GM18951 (cell line): ENCODE data around the gene TPSG1.

Source experiments
- POLR2A ChIP-seq: IDR thresholded peaks from 4 replicates; pipeline ENCODE4 v1.6.1; 2011; ENCODE audit warnings: mild to moderate bottlenecking; ENCODE audit not compliant: insufficient read length, insufficient read depth; ENCODE audit errors: extremely low read depth
- in situ Hi-C: fragments of 300-500 bp; cut with MboI; formaldehyde crosslinking; loops from one replicate; pipeline ENCODE4 v1.12.0; 2022; ENCODE audit warnings: low sequenced_read_pairs, mixed read lengths, inconsistent platforms; ENCODE audit not compliant: unreplicated experiment

Gene TPSG1

DNA sequence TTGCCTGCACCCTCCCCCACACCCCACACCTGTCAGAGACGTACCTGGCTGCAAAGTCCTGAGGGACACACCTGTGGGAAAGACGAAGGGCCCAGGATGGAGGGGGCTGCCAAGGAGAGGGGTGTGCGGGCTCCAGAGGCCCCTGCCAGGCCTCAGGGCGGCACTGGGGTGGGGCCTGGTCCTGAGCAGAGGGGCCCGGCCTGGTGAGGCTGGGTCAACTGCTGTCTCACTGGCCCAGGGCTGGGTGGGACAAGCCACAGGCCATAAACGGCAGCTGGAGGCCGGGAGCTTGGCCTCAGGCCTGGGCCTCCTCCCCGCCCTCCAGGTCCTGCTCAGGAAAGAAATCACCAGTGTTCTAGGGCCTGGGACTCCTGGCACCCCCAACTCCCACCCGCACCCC is 510 bp downstream of the TPSG1 start:
- no peak for TF ChIP-seq POLR2A

DNA sequence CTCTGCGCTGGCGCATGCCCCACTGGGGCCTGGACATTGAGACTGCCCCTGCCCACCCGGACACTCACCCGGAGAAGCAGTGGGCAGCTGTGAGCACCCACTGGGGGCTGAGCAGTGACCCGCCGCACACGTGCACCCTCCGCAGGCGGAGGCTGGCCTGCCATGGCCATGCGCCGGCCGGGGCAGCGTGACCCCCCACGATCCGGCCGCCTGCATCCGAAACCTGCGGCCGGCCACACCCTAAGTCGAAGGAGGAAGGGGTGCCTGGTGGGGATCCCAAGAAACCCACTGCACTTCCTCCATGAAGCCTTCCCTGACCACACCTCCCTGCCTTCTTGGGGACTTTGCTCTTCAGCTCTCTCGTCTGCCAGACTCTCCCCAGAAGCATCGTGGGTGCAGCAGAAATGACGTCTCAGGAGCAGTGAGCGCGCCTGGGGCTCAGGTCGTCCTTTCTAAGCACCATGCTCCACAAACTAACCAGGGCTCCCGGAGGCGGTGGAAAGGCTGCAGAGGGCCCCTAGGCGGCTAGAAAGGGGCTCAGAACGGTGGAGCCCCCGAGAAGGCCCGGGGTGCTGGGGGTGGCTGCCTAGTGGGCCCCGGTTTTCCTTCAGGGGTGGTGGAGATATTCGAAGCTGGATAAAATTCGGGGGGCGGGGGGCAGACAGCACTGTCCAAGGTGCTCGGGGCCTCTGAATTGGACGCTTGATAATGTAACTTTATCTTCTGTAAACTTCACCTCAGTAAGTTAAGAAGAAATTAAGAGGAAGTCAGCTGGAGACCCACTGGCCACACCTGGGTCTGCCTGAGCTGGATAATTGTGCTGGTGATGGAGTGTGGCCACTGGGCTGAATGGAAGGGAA is 1.5 kb downstream of the TPSG1 start:
- no peak for TF ChIP-seq POLR2A
- in situ Hi-C loops, result no loop called here

More for the DNA sequence above, 510 bp downstream of the TPSG1 start:
- in situ Hi-C loops, result no loop called here

DNA sequence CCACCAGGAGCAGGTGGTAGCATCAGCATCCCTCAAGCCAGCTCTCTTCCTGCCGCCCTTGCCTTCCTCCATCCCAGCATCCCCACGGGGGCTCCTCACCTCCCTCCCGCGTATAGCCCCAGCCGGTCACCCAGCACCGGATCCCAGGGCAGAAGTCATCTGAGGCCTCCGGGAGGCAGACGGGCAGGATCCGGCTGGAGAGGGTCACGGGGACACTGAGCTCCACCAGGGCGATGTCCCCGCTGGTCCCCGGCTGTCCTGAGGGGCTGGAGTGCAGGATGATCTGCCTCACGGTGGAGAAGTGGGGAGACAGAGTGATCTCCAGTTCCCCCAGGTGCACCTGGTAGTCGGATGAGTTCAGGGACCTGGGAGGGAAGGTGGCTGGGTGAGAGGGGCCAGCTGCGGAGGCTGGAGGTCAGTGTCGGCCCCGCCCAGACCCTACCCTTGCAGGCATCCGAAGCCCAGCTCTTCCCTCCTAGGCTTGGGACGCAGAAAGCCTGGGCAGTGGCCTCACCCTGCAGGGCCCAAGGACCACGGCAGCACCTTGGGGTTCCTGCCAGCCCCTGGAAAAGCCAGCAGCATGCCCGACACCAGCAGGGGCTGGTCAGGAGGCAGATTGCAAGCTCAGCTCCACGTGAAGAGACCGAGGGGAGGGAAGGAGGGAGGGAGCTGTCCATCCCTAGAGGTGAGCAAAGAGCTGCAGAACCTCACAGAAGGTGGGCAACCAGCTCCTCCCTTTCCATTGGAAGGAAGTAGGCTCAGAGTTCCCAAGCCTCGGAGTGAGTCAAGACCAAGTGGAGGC is 2.3 kb downstream of the TPSG1 start:
- TF ChIP-seq POLR2A, result no peak
- in situ Hi-C loops, result no loop called here

DNA sequence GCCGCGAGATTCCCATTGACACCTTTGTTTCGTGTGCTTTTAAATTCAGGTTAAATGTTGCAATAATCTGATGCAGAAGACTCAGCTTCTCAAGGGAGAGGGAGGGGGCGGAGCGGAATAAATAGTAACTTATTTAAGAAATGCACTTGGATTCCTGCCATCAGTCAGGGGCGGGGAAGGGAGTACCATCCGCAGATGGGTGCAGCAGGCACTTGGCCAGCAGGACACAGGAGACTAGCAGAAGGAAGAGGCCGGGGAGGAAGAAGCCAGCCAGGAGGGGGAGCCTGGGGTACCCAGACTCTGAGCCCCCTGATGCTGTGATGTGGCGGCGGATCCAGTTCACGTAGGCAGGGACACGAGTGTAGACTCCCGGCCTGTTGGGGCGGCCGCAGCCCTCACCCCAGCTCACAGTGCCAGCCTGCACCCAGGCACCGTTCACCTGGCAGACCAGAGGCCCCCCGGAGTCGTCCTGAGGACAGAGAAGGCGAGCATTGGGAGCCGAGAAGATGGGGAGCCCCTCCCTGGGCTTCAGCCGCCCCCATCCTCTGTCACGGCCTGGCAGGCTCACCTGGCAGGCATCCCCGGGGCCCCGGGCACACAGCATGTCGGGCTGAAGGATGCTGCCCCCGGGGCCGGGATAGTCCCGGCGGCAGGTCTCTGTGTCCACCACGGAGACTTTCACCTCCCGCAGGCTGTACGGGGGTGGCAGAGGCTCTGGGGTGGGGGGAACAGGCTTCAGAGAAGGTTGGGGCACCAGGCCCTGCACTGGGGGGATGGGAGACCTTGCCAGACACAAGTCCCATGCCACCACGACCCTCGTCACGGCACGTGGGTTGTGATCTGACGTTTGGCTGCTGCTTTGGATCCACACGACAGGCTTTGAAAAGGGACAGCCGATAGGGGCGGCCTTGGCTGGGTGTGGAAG is 3.2 kb downstream of the TPSG1 start:
- TF ChIP-seq POLR2A, result no peak
- in situ Hi-C loops, result no loop called here

DNA sequence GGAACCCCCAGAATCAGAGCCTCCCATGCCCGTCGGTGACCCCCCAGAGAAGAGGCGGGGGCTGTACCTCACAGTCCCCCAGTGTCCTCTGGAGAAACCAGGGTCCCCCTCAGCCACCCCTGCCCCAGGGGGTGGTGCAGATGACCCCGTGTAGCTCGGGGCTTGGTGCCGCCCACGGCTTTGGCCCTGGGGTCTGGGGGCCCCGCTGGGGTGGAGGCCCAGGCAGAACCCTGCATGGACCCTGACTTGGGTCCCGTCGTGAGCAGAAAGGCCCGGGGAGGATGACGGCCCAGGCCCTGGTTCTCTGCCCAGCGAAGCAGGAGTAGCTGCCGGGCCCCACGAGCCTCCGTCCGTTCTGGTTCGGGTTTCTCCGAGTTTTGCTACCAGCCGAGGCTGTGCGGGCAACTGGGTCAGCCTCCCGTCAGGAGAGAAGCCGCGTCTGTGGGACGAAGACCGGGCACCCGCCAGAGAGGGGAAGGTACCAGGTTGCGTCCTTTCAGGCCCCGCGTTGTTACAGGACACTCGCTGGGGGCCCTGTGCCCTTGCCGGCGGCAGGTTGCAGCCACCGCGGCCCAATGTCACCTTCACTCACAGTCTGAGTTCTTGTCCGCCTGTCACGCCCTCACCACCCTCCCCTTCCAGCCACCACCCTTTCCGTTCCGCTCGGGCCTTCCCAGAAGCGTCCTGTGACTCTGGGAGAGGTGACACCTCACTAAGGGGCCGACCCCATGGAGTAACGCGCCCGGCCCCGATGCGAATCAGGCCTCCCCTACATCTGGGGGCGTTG is 4.0 kb downstream of the TPSG1 start:
- in situ Hi-C loops, result no loop called here

DNA sequence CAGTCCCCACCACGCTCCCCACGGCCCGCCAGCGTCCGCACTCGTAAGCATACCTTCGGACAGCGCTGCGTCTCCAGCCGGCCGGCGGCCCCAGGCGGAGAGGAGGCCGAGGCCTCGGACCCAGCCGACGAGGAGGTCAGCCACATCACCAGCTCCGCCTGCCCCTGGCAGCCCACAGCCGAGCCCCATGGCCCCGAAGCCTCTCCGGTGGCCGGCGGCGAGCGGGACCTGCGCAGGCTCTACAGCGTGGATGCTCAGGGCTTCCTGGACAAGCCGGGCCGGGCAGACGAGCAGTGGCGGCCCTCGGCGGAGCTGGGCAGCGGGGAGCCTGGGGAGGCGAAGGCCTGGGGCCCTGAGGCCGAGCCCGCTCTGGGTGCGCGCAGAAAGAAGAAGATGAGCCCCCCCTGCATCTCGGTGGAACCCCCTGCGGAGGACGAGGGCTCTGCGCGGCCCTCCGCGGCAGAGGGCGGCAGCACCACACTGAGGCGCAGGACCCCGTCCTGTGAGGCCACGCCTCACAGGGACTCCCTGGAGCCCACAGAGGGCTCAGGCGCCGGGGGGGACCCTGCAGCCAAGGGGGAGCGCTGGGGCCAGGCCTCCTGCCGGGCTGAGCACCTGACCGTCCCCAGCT is 4.9 kb downstream of the TPSG1 start:
- in situ Hi-C loops, result no loop called here
- TF ChIP-seq POLR2A, result no peak

More for the DNA sequence above, 4.0 kb downstream of the TPSG1 start:
- no peak for TF ChIP-seq POLR2A

DNA sequence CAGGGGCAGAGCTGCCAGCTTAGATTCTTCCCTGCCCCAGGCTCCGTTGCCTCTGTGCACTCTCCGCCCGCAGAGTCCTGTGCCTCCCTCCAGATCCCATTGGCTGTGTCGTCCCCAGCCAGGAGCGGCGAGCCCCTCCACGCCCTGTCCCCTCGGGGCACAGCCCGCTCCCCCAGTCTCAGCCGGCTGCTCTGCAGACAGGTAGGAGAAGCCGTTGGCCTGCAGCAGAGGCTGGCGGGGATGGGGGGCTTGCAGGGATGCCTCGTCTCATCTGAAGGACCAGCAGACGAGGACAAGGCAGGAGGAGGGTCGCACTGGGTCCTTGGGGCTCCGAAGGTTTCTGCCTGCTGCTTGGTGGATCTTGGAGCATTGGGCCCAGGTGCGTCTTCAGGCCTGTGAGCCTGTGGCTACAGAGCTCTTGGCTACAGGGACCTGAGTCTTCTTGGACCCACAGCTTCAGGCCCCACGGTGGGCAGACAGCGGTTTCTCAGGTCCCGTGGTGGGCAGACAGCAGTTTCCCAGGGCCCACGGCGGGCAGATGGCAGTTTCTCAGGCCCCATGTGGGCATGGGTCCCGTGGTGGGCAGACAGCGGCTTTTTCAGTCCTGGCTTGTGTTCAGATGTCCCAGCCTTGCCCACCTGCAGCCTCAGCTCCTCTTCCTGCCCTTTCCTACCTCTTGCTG is 6.0 kb downstream of the TPSG1 start:
- TF ChIP-seq POLR2A, result no peak
- in situ Hi-C loops, result no loop called here

DNA sequence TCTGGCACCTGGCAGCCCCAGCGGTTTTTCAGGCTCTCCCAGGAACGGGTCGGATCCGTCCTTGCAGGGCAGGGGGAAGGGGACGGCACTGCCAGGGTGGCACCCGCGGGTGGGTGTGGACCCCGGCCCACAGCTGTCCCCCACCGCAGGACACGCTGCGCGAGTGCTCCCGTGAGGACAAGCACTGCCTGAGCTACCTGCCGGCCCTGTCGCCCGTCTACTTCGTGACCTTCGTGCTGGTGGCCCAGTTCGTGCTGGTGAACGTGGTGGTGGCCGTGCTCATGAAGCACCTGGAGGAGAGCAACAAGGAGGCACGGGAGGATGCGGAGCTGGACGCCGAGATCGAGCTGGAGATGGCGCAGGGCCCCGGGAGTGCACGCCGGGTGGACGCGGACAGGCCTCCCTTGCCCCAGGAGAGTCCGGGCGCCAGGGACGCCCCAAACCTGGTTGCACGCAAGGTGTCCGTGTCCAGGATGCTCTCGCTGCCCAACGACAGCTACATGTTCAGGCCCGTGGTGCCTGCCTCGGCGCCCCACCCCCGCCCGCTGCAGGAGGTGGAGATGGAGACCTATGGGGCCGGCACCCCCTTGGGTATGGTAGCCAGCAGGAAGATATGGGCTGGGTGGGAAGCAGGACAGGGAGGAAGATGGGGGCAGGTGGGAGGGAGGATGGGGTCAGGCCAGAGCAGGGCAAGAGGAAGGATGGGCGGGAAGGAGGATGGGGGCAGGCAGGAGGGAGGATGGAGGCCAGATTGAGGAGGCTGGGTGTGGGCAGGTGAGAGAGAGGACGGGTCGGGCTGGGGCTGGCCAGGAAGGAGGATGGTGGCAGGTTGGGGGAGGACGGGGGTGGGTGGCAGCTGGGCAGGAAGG is 6.8 kb downstream of the TPSG1 start:
- in situ Hi-C loops, result no loop called here
- no peak for TF ChIP-seq POLR2A

DNA sequence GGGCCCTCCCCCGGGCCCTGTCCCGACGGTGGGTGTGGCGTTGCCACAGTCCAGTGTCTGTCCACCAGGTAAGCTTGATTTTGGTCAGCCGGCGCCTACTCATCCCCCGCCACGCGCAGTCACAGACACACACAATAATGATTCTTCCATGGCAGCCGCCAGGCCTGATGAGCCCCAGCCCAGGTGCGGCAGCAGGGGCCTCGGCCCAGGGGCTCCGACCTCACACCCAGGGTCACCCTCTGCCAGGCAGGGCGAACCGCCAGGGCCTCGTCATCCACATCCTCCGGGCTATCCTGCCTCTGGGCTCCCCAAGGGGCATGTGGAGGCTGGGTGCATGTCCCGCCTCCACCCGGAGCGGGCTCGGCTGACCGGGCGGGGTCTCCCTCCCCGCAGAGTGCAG is 7.5 kb downstream of the TPSG1 start:
- no peak for TF ChIP-seq POLR2A
- in situ Hi-C loops, result no loop called here

DNA sequence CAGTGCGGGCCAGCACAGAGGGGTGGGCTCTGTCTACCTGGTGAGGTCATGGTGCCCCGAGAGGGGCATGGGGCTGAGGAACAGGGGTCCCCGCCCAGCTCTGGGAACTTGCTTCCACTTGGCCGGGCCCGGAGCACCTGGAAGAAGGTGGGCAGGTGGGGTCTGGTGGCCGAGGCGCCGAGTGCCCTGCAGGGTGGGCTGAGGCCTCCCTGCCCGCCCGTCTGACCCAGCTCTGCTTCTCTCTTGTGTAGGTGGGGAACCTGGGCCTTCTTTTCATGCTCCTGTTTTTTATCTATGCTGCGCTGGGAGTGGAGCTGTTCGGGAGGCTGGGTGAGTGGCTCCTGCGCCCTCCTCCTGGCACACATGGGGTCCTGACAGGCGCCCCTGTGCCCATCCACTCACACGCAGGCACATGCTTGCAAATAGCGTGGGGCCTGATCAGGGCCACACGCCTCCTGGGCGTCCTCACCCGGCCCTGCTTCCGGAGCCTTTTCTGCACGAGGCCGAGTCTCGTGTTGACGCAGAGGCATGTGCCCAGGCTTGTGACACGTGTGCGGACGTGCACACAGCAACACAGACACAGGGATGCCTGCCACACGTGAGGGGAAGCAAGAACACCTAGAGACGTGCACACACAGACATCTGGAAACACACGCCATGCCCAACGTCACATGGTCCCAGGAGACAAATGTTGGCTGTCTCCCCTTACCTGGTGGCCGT is 8.2 kb downstream of the TPSG1 start:
- in situ Hi-C loops, result no loop called here

More for the DNA sequence above, 8.2 kb downstream of the TPSG1 start:
- no peak for TF ChIP-seq POLR2A
